Measurements from ENCODE around the gene OR2T4.

Gene OR2T4

GRCh38 chr1:248361121-248361715 is at the start of gene OR2T4:
OR2T4 (plus strand) TSS chr1:248361665; CDS start chr1:248361665, 0 bp downstream.
- no peak for DNase-seq (ENCODE audit: low spot score)

DNA sequence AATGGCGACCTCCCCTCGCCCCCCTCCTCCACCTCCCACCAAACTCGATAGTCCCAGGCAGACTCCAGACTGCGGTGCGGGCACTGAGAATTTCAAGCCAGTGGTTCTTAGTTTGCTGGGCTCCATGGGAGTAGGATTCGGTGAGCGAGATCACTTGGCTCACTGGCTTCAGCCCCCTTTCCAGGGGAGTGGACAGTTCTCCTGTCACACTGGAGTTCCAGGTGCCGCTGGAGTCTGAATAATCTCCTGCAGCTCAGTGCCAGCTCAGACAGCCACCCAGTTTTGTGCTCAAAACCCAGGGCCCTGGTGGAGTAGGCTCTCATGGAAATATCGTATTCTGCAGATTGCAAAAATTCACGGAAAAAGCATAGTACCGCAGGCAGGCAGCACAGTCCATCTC is 44.7 kb upstream of the OR2T4 start:
- no peak for DNase-seq (ENCODE audit: low spot score)

- DNase-seq (ENCODE audit: low spot score) = no peak
Measured at GRCh38 chr1:248324468-248324867, 37.0 kb upstream of the OR2T4 start, which contains the start of gene OR2M7. OR2M7 (minus strand) TSS chr1:248324568; CDS start chr1:248324568, 0 bp downstream.

GRCh38 chr1:248343451-248343850 is 18.0 kb upstream of the OR2T4 start:
- no peak for DNase-seq (ENCODE audit: low spot score)

DNA sequence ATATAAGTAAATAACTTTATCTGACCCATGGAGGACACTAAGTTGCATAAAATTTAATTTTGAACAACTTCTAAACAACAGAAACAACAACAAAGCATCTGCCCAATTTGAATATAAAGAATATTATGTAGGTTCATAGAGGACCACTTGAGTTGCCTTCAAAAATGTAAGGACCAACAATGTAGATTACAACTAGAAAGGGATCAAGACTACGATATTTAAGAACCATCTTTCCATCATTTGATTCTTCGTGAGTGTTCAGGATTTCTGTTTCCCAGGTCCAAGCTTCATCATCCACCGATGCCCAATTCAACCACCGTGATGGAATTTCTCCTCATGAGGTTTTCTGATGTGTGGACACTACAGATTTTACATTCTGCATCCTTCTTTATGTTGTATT is 13.0 kb upstream of the OR2T4 start, which contains the start of gene OR14C36:
Gene OR14C36, plus strand, starts transcription at position 301 of the 400 bp plus-strand sequence. Its CDS starts 0 bp downstream, at position 301.
- no peak for DNase-seq (ENCODE audit: low spot score)

GRCh38 chr1:248359415-248359814 is 2.0 kb upstream of the OR2T4 start:
- DNase-seq (ENCODE audit: low spot score) = no peak

DNA sequence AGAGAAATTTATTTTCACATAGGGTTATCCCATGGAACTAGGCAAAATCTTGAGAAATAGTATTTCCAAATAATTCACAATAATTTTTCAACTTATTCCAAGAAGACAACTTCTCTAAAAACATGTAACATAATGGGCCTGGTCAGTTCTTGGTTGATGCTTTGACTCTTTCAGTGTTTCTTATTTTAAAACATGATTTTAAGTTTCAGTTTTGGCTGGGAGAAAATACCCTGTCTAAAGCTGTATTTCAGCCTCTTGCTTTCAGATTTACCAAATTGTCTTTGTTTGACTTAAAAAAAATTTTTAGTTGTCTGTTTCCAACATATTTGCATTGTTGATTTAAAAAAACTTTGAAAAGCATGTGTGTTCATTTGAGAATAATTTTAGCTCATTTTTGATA is 5.1 kb downstream of the OR2T4 start:
- DNase-seq (ENCODE audit: low spot score) = no peak

- DNase-seq (ENCODE audit: low spot score) = no peak
Measured at GRCh38 chr1:248372394-248372793, 10.9 kb downstream of the OR2T4 start.

DNA sequence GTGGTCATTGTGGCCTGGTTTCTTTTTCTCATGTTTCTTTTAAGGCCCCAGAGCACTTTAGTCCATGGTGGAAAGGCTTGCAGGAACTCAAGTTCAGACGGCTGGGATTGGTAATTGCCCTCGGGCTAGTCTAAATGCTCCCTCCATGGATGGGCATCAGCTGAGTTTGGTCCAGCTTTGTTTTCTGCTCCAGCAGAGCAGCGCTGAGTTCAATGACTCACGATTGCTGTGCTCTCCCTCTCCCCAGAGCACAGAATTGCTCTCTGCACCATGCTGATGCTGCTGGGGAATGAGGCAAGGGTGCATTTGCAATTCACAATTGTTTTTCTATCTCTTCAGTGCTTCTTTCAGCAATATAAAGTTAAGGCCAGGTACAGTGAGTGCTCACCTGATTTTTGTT is 12.3 kb downstream of the OR2T4 start:
- DNase-seq (ENCODE audit: low spot score) = no peak

DNA sequence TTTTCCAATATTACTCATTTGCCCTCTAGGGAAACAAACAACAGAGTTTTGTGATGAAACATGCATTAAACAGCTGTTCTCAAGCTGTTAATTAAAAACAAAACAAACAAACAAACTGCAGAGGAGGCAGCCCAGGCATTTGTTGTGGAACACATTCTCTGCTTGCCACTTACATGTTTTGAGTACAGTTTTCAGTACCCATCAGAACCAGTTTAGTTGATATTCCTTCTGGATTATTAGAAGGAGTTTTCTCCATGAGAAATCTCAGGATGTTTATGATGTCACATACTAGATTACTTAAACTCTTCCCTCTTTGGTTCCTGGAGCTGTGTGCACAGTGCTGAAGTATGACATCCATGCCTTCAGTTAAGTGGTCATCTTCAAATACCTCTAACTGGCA is 14.0 kb downstream of the OR2T4 start, which contains the start of gene OR2T6:
Gene OR2T6, plus strand, starts transcription at position 301 of the 400 bp plus-strand sequence. CDS start 11,863 bp downstream, outside the sequence.
- DNase-seq (ENCODE audit: low spot score) = no peak

GRCh38 chr1:248376916-248377315 is 15.5 kb downstream of the OR2T4 start:
- DNase-seq (ENCODE audit: low spot score) = no peak

- DNase-seq (ENCODE audit: low spot score) = no peak
Measured at GRCh38 chr1:248380854-248381253, 19.4 kb downstream of the OR2T4 start.

- no peak for DNase-seq (ENCODE audit: low spot score)
Measured at GRCh38 chr1:248388426-248388825, 27.0 kb downstream of the OR2T4 start.

DNA sequence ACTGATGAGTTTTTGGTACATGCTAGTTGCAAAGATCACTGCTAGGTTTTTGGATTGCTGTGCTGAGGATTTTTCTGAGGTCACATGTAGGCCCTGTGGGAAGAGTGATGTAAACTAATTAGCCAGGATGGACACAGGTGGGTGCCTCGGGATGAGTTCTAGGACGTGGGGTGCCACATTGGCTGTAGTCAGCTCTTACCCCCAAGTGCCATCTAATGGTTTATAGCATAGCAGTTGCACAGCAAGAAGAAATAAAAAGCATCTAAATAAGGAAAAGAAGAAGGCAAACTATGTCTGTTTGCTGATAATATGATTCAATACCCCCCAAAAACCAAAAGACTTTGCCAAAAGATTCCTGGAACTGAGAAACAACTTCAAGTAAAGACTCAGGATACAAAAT is 31.6 kb downstream of the OR2T4 start:
- no peak for DNase-seq (ENCODE audit: low spot score)

- DNase-seq (ENCODE audit: low spot score) = no peak
Measured at GRCh38 chr1:248402748-248403147, 41.3 kb downstream of the OR2T4 start, which contains the start of gene OR2T1. OR2T1 (plus strand) TSS chr1:248403048; CDS start chr1:248406148, 3,100 bp downstream.

GRCh38 chr1:248404024-248404423 is 42.6 kb downstream of the OR2T4 start:
- DNase-seq (ENCODE audit: low spot score) = no peak

DNA sequence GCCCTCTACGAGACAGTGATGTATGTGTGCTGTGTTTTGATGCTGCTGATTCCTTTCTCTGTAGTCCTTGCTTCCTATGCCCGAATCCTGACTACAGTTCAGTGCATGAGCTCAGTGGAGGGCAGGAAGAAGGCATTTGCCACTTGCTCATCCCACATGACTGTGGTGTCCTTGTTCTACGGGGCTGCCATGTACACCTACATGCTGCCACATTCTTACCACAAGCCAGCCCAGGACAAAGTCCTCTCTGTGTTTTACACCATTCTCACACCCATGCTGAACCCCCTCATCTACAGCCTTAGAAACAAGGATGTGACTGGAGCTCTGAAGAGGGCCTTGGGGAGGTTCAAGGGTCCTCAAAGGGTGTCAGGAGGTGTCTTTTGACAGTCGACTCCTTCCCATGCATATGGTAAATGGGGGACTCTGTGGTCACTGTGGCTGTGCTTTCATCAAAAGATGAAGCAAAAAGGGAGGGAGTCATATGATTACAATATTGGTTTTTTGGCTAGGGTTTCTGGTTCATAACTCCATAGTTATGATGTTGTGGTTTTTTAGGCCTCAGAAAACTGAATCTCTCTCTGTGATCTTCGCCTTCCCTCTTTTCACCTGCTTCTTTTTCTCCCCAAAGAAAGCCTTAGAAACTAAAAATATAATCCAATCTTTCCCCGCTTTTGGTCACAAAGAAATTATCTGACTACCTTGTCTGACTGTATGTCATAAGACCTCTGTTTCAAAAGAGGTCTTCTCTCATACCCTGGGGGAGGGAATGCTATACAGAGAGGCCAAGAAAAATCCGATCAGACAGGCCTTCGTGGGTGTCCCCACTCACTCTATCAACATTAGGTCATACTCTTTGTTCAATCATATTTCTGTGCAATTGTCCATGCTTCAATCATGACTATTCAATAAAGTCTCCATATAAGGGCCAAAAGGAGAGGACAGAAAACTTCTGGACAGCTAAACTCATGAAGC is 45.5 kb downstream of the OR2T4 start:
- DNase-seq (ENCODE audit: low spot score) = no peak

Data from CD4-positive, alpha-beta T cell treated with Interleukin-2 at 100 ng/mL for 4 hours (primary cell).